Forelimb muscle (tissue), 1 donor: Measurements from ENCODE around the gene TTLL6. TPM values are rescaled to one million over a fixed set of nuclear protein-coding genes. Genes with fewer than 3 reads are reported as not detected.
"Not testable (repeated sequence)": the region's sequence is repeated elsewhere in the genome, so short reads cannot be mapped to it uniquely, and the experiment has no call there.

Source experiments
- DNase-seq: peaks from one replicate; pipeline ENCODE4 v3.0.0-alpha.2; 2013; ENCODE audit warnings: low read depth
- polyA plus RNA-seq: library from polyadenylated mRNA; unstranded; fragments of 120-200 nt; gene quantifications from one replicate; pipeline ENCODE4 v1.2.1, GENCODE V29; 2013; ENCODE audit not compliant: insufficient read length

TTLL6 gene
- polyA plus RNA-seq, 1 donor = not detected

DNA sequence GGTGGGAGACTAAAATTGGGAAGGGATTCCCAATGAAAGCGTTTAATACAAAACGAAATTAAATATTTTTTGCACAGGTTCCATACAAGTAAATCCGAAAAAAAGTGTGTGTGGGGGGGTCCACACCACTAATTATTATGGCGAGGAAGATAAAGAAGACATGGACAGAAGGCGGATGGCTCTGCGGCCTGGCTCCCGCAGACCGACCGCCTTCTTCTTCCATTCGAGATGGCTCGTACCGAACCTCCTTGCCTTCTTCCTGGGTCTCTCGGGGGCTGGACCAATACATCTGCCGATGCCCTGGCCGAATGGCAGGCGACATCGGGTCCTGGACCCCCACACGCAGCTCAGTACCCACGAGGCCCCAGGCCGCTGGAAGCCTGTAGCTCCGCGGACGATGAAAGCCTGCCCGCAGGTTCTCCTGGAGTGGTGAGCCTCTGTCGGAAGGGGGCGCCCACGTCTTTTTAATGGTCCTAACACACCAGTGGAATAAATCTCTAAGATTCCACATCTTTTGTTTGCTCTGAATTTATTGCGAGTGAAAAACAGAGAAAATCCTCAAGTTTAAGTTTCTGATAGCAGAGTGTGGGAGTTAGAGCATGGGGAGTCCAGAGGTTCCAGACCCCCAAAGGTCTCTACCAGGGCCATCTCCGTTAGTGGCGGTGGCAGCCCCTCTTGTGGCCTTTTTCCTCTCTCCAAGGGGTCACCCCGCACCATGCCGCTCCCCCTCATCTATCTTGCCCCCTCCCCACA is 92.6 kb downstream of the TTLL6 start:
- no peak for DNase-seq

DNA sequence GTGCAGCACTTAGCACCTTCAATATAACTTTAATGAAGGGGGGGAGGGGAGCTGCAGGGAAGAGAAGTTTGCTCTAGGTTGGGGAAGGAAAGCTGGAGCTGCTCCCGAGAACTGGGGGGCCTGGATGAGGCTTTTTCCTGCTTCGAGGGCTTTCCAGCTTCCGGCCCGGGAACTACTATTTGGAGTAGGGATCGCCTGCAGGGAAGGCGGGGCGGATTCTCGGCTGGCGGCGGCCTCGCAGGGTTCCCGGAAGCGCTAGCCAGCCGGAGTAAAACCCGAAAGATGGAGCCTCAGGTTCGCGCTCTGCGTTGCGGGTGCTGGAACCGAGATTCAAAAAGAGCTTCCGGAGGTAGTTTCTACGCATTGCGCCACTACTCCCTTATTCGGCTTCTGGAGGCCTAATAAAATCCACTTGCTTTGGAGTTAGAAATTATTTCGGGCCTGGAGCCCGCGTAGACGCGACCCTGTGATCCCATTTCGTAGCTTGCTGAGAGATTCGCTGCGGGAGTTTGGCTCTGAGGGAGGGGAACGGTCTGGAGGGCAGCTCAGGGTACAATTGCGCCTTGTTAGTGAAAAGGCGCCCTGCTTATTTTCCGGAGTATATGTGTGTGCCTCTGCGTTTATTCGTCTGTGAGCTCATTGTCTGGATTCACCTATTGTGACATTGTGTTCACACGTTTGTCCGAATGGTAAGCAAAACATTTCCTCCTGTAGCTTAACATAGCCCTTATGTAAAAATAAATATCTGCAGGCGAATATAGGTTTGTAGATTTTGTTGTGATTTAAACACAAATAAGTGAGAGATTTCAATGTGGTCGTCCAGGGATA is 93.4 kb downstream of the TTLL6 start:
- DNase-seq = no peak

DNA sequence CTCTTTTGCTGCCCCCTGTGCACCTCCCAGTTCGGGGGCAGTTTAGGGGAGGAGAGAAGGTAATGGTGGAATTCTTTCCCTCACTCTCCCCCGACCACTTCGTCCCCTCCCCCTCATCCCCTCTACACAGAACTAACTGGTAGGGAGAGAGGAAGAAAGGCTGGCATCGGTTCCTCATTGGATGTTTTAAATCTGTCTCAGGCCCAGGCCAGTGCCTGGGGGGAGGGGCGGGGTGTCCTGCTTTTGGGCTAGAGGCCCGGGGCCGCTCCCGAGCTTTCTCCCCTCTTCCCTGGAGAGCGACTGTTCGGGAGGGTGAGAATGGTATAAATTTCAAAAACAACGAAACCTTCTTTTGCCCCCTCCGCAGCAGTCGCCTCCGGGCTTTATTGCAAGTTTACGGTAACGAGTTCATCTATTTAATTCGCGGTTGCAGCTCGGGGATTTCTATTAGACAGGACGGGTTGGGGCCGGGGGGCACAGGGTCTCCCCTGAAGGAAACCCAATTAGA is 94.1 kb downstream of the TTLL6 start, which contains the start of gene PRAC2:
Gene PRAC2 (plus strand): TSS at position 271 of the 508 bp plus-strand sequence. CDS start 1,226 bp downstream, outside the sequence.
- DNase-seq = no peak

DNA sequence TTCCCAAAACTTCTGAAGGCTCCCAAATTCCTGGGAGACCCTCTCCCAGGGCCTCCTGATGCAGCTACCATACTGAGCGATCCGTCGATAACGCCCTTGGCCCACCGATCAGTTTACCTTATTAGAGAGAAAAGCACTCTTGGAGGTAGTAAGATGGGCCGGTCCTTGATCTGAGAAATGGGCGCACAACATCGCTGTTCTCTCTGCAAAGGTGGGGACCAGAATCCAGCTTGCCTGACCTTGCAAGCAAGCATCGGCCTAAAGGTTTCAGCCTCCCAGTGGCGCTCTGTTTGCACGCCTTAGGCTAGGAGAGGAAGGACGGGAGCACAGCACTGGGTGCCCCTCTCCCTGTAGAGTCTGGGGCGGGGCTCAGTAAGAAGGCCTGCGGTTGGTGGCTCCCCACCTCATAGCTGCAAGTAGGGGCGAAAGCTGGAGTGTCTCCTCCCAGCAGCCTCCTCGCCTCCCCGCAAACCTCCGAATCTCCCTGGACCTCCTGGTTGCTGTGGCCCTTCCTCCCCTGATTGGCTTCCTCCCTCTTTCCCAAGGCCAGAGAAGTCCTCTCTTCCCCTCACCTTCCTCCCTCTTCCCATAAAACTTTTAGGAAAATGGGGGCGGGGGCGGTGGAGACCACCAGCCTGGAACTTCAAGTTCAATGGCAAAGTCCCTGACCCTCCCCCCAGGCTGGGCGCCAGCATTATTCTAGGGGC is 94.7 kb downstream of the TTLL6 start, which contains the start of gene PRAC1:
Gene PRAC1 (minus strand): TSS at position 318 of the 707 bp plus-strand sequence. CDS start 126 bp downstream, at position 192.
- DNase-seq = no peak

DNA sequence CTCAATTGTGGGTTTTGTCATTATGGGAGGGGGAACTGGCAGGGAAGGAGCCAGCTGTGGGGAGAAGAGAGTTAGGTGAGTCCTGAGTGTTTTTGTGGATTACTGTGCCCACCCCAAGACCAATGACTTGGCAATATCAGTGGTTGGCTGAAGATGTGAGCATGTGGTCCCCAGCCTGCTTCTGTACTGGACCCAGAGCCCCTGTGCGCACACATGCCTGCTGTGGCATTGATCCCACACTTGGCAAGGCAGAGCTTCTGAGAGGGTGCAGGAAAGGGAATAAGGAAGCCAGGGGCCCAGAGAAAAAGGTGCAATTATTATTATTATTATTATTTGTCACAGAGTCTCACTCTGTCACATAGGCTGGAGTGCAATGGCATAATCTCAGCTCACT is 96.0 kb downstream of the TTLL6 start:
- DNase-seq = no peak

DNA sequence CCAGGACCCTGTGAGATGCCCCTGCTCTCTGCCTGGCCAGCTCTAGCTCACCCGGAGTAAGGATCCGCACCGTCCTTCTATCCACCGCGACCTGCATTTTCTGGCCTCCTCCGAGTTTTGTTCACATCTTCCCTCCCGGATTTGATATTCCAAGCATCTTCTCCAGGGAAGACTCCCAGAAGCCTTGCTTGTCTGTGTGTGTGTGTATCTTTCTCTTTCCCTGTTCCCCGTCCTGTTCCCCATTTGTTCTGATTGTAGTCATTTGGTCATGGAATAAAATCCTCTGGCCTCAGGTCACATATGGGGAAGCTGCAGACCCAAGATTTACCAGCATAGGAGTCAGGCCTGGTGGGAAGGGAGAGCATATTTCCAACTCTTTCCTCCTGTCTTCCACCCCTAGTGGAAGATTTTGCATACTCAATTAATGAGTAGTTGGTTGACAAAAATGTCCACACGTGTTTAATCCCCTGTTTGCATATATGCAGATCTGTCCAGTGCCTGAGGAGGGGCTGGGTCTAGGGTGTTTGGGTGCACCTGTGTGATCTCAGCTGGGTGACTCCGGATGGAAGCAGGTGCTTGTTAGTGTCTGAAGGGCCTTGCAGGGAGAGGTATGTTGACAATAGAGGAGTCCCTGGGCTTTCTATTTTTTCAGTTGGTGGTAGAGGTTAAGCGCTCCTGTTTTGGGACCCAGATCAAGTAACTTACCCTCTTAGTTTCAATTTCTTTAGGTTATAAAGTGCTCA is 96.6 kb downstream of the TTLL6 start:
- no peak for DNase-seq

DNA sequence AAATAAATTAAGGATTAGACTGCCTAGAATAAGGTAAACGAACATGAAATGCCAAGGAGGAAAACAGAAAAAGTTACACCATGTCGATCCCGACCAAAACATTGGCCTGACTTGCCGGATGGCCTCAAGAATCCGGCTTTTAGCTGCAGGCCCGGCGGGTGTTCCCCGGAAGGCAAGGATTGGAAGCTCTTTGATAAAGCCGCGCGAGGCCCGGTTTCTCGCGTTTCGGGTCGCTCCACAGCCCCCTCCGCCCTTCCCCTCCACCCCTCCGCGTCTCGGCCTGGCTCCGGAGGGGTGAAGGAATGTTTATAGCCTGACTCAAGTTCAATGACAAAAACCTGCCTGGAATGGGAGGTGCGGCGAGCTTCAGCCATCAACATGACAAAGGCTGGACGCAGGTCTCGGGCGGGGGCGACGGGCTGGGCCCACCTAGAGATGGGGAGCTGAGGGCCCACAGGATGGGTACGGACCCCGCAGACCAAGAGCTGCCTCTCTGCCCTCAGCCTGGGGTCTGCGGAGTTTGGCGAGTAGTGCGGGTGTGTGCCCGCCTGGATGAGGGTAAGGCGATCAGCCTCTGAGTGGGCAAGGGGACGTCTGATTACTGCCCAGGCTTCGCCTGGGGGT is 97.3 kb downstream of the TTLL6 start:
- no peak for DNase-seq

DNA sequence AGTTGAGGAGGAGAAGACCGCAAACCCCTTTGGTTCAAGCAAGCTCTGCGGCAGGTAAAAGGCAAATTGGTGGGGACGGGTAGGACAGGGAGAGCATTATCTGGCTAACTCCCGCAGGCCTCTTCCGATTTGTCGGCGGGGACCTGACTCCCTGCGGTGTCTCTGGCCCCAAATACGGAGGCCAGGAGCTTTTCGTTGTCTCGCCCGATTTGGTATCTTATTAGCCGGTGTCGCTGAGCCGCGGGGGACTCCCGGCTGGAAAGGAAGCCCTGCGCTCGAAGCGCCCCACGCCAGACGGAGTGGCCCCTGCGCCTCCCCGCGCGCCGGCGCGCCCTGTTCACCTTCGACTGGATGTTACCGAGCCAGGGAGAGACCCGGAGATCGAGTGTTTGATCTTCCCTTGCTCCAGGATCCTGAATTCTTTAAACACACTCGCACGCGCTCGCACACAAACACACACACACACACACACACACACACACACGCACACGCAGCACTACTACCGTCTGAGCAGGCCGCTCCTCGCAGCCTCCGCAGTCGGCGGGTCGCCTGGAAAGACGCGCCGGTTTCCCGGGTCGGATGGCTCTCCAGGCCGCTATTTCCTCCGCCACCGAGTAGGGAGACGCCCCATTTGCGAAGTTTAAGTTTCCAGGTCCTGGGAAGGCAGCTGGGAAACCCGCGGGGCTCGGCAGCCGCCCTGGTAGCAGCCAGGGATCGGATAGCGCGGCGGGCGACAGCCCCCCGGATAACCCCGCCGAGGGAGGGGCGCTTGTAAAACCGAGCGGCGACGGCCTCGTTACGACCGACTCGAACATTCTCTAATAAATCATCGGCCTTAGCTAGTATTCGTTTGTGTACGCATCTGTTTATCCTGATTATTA is 98.0 kb downstream of the TTLL6 start:
- DNase-seq = no peak

DNA sequence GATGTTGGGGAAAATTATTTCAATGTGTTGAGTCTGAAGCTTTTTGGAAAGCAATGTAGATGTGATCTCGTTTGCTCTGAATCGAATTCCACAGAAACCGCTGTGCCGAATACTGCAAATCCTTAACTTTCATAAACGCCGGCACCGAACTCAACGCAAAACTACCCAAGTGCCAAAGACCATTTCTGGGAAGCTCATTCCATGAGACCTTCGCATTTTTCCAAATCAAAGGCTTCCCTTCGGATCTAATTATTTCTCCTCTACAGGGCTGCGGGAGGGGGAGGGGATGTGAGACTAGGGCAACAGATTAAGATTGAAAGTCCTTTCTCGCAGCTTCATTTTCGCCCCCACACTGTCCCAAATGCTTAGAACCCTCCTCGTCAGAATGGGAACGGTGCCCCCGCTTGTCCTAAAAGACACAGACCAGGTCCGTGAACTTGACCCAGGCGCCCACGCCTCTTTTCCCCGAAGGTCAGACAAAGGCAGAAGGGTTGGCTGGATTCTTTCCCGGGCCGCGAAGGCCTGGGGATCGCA is 98.7 kb downstream of the TTLL6 start:
- no peak for DNase-seq

DNA sequence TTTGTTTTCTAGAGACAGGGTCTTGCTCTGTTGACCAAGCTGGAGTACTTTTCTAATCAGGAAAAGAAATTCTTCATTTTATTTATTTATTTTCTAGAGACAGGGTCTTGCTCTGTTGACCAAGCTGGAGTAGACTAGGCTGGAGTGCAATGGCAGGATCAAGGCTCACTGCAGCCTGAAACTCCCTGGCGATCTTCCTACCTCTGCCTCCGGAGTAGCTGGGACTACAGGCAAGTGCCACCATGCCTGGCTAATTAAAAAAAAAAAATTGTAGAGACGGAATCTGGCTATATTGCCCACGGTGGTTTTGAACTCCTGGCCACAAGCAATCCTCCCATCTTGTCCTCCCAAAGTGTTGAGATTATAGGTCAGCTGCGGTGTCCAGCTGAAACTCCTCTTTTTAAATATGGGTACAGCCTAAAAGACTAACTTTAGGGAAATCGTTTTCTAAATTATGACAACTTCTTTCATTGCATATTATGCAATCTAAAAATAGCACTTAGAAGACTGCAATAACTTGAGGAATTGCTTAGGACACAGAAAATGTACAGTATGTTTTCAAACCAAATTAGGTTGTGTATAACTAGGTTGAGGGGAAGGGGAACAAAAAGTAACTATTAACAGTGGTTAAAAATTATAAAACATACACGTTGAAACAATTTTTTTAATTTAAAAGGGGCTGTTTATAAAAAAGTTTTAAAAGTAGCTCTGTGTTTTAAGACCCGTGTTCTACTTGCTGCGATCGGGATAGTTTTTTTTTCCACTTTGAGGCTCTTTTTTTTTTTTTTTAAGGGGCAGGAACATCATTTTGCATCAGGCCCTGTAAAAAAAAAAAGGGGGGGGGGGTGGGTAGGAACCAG is 99.4 kb downstream of the TTLL6 start:
- no peak for DNase-seq

DNA sequence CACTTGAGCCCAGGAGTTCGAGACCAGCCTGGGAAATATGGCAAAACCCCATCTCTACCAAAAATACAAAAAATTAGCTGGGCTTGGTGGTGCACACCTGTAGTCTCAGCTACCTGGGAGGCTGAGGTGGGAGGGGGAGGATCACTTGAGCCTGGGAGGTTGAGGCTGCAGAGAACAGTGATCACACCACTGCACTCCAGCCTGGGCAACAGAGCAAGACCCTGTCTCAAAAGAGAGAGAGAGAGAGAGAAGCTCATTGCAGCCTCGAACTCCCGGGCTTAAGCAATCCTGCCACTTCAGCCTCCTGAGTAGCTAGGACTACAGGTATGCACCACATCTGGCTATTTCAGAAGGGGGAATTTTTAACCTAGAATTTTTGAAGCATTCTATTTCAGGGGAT is 100.5 kb downstream of the TTLL6 start:
- DNase-seq = not testable (repeated sequence)

DNA sequence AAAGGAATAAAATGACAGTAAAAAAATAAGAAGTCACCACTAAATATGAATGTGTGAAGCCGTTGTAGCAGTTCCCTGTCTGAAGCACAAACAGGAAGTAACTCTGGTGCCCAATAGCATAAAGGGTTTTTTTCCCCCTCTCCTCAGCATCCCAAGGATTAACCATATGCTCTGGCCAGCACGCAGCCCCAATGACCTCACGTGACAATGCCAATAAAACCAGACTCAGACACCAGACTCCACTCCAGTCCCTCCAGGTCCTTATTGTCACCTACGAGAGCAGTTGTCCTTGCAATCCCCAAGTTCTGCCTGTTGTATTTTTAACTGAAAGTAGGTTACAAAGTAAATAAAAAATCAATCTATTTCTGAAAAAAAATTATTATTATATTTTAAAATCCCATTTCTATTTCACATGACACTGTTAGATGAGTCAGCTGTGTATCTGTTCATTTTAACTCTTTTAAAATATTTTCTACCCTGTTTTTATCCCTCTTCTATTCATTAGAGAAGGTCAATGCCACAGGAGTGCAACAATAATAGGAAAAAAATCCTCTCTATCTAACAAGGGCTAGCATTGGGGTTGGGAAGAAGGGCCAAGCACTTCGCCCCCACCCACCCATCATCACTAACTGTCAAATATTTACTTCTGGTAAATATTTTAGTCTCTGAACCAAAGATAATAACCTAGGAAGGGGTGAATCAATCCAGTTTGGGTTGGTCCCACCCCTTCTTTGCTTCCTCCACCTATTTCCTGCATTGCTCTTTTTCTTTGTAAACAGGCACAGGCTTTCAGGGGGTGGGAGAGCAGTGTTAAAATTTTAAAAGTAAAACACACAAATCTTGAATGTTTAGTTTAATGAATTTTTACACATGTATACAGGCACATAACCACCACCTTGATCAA is 101.3 kb downstream of the TTLL6 start:
- DNase-seq = no peak

Other genes with a start within 250 kb of the TTLL6 start
- 1.2 TPM for gene HOXB4, start 238.9 kb downstream of the TTLL6 start, polyA plus RNA-seq
- gene HOXB3, start 227.0 kb downstream of the TTLL6 start, polyA plus RNA-seq = 9.2 TPM
- gene HOXB5, start 223.4 kb downstream of the TTLL6 start, polyA plus RNA-seq = 0.81 TPM
- 0.80 TPM for gene HOXB6, start 212.2 kb downstream of the TTLL6 start, polyA plus RNA-seq
- 1.8 TPM for gene HOXB7, start 206.2 kb downstream of the TTLL6 start, polyA plus RNA-seq
- 0.19 TPM for gene HOXB8, start 201.9 kb downstream of the TTLL6 start, polyA plus RNA-seq
- 0.05 TPM for gene HOXB9, start 190.9 kb downstream of the TTLL6 start, polyA plus RNA-seq
- gene PRAC1, start 94.7 kb downstream of the TTLL6 start, polyA plus RNA-seq = not detected
- gene PRAC2, start 94.0 kb downstream of the TTLL6 start, polyA plus RNA-seq = not detected
- not detected for gene HOXB13, start 88.5 kb downstream of the TTLL6 start, polyA plus RNA-seq
- gene CALCOCO2, start 13.8 kb upstream of the TTLL6 start, polyA plus RNA-seq = 44.5 TPM
- gene ATP5MC1, start 75.6 kb upstream of the TTLL6 start, polyA plus RNA-seq = 128 TPM
- 56.6 TPM for gene UBE2Z, start 91.2 kb upstream of the TTLL6 start, polyA plus RNA-seq
- gene SNF8, start 127.6 kb upstream of the TTLL6 start, polyA plus RNA-seq = 63.4 TPM
- gene GIP, start 151.4 kb upstream of the TTLL6 start, polyA plus RNA-seq = not detected
- 10.5 TPM for gene IGF2BP1, start 180.2 kb upstream of the TTLL6 start, polyA plus RNA-seq